Mucosa of gallbladder (tissue), 1 donor: ENCODE data around the gene EXOC6B. TPM values are rescaled to one million over a fixed set of nuclear protein-coding genes. Genes with fewer than 3 reads are reported as not detected.
"Not testable (repeated sequence)": the region's sequence is repeated elsewhere in the genome, so short reads cannot be mapped to it uniquely, and the experiment has no call there.

Experiments
- DNase-seq: peaks from one replicate; pipeline ENCODE4 v3.0.0-alpha.2; 2020; ENCODE audit warnings: low spot score
- total RNA-seq: library from RNA; stranded (reverse); gene quantifications from one replicate; pipeline ENCODE4 v1.2.1, GENCODE V29; 2021
- donor health status: DM: no; HTN: no; CAD: no.

EXOC6B gene
- total RNA-seq, 1 donor from 2014 or later, result 37.1 TPM

GRCh38 chr2:72681016-72681995, 144.5 kb downstream of the EXOC6B start:
- no peak for DNase-seq

GRCh38 chr2:72678024-72678423, 147.8 kb downstream of the EXOC6B start:
- no peak for DNase-seq

GRCh38 chr2:72676341-72677025, 149.3 kb downstream of the EXOC6B start:
- no peak for DNase-seq

GRCh38 chr2:72674982-72675915, 150.6 kb downstream of the EXOC6B start:
- no peak for DNase-seq

- DNase-seq, result no peak
Observed at GRCh38 chr2:72673279-72673678, 152.6 kb downstream of the EXOC6B start.

- DNase-seq, result no peak
Observed at GRCh38 chr2:72669121-72669520, 156.7 kb downstream of the EXOC6B start.

- no peak for DNase-seq
Observed at GRCh38 chr2:72668647-72669046, 157.2 kb downstream of the EXOC6B start.

- no peak for DNase-seq
Observed at GRCh38 chr2:72665448-72665847, 160.4 kb downstream of the EXOC6B start.

GRCh38 chr2:72661985-72662384, 163.8 kb downstream of the EXOC6B start:
- DNase-seq, result no peak

GRCh38 chr2:72649810-72650209, 176.0 kb downstream of the EXOC6B start:
- DNase-seq, result no peak

- DNase-seq, result not testable (repeated sequence)
Observed at GRCh38 chr2:72641221-72641620, 184.6 kb downstream of the EXOC6B start.

GRCh38 chr2:72638600-72639211, 187.1 kb downstream of the EXOC6B start:
- DNase-seq, result no peak

GRCh38 chr2:72636210-72636609, 189.6 kb downstream of the EXOC6B start:
- DNase-seq, result no peak

- no peak for DNase-seq
Observed at GRCh38 chr2:72630767-72631166, 195.1 kb downstream of the EXOC6B start.

- no peak for DNase-seq
Observed at GRCh38 chr2:72629062-72629461, 196.8 kb downstream of the EXOC6B start.

GRCh38 chr2:72627083-72627482, 198.8 kb downstream of the EXOC6B start:
- DNase-seq, result no peak

- DNase-seq, result no peak
Observed at GRCh38 chr2:72625366-72625765, 200.5 kb downstream of the EXOC6B start.

GRCh38 chr2:72623481-72623880, 202.4 kb downstream of the EXOC6B start:
- DNase-seq, result no peak

GRCh38 chr2:72619626-72620025, 206.2 kb downstream of the EXOC6B start:
- DNase-seq, result no peak

- no peak for DNase-seq
Observed at GRCh38 chr2:72613931-72614330, 211.9 kb downstream of the EXOC6B start.

GRCh38 chr2:72612614-72613160, 213.1 kb downstream of the EXOC6B start:
- DNase-seq, result no peak
